ENCODE data around the gene FOXP1. TPM values are rescaled to one million over a fixed set of nuclear protein-coding genes. Genes with fewer than 3 reads are reported as not detected.

The FOXP1 gene
- total and polyA plus RNA-seq, 9 of the 15 experiments (the other 6 are each of a cell fraction or from before 2014, with no cell fraction given): 7.7 to 34.5 (median 13.7) TPM

- no peak overlapping the region for H3K9ac ChIP-seq (ENCODE audit: insufficient read depth in 1 of 2, low read depth in 2 of 2, low read length in 2 of 2)
- ATAC-seq (no peak), FAIRE-seq (no peak), DNase-seq (ENCODE audit: extremely low read depth in 1 of 4, low spot score in 3 of 4) (no peak)
- no peak overlapping the region for H3K4me2 ChIP-seq (ENCODE audit: insufficient read depth, low read length)
- ChIA-PET CTCF (ENCODE audit: low intra/inter-chr PET ratio) (no interaction called here), POLR2A (no interaction called here)
- peaks cover 0 to 6% of the 10 kb centered on the region in 2 experiments; a peak in 3 of 5 replicates for H3K4me1 ChIP-seq (replicated peaks in 1 of 2; ENCODE audit: control insufficient read depth in 2 of 2, insufficient read depth in 2 of 2, low read length in 2 of 2)
- intact Hi-C loops (cut with micrococcal nuclease) (no loop called here), in situ Hi-C loops (cut with MboI) (no loop called here)
- WGBS (ENCODE audit: insufficient coverage, low coverage, missing lambda C conversion rate): 72% methylated on average over 5 of the region's 5 CpGs
- H4K20me1 ChIP-seq (replicated peaks; ENCODE audit: control insufficient read depth, insufficient read depth, low read length): no peaks in the 10 kb centered on the region
- H2AFZ ChIP-seq (ENCODE audit: low read depth, low read length): no peak overlapping the region
- no peak overlapping the region for H3K27ac ChIP-seq (ENCODE audit: extremely low read depth, low read depth, low read length)
- no peaks in the 10 kb centered on the region for H3K27me3 ChIP-seq (ENCODE audit: control insufficient read depth in 2 of 2, insufficient read depth in 2 of 2, low read length in 2 of 2)
- peaks cover 9% of the 10 kb centered on the region; the same call in 2 of the 3 replicates for H3K36me3 ChIP-seq (ENCODE audit: control insufficient read depth, insufficient read depth, low read length)
- H3K4me3 ChIP-seq: no peak overlapping the region
- H3K9me3 ChIP-seq (replicated peaks; ENCODE audit: control insufficient read depth, insufficient read depth, low read depth, low read length): no peaks in the 10 kb centered on the region
- H3K79me2 ChIP-seq (ENCODE audit: control insufficient read depth, insufficient read depth, low read length): 0 out of 3 replicates have a peak, but pooled peaks cover 7% of the 10 kb centered on the region
- no peaks in the 10 kb centered on the region for H3K9me1 ChIP-seq (ENCODE audit: control insufficient read depth, insufficient read depth, low read length)
- BruUV-seq (replicated peaks): no TSS peak
- TF ChIP-seq SMAD1 (IDR thresholded peaks at IDR 0.05; ENCODE audit: low read depth, low read length, partially characterized antibody) (no peak), BCOR (IDR thresholded peaks at IDR 0.05) (no peak), ZNF445 (CRISPR knock-in tag; IDR thresholded peaks at IDR 0.05; ENCODE audit: low read depth) (no peak), FIP1L1 (IDR thresholded peaks at IDR 0.05; ENCODE audit: low read depth, low read length, poor library complexity, severe bottlenecking) (no peak), NFE2L1 (tag; IDR thresholded peaks at IDR 0.05; ENCODE audit: borderline replicate concordance, low read depth) (no peak), STAT5A (IDR thresholded peaks at IDR 0.05; ENCODE audit: borderline replicate concordance, low read length) (no peak), THRA (IDR thresholded peaks at IDR 0.05) (no peak), ZNF740 (CRISPR knock-in tag; IDR thresholded peaks at IDR 0.05) (no peak), ZNF740 (tag; IDR thresholded peaks at IDR 0.05) (no peak), ZNF146 (CRISPR knock-in tag; IDR thresholded peaks at IDR 0.05; ENCODE audit: unreplicated experiment) (no peak), ZNF518B (CRISPR knock-in tag; IDR thresholded peaks at IDR 0.05) (no peak), ZNF263 (CRISPR knock-in tag; IDR thresholded peaks at IDR 0.05; ENCODE audit: borderline replicate concordance) (no peak), TARDBP (IDR thresholded peaks at IDR 0.05) (no peak), ZNF507 (tag; conservative IDR thresholded peaks at IDR 0.05) (no peak), ZSCAN29 (IDR thresholded peaks at IDR 0.05) (no peak), TRIM24 (IDR thresholded peaks at IDR 0.05) (no peak)
Observed at GRCh38 chr3:71097557-71097956, 486.0 kb downstream of the FOXP1 start.
